ENCODE measurements around the gene HACE1.
A peak's percentile ranks its signal among the peaks of the same experiment; 100 is the strongest.

Gene HACE1

DNA sequence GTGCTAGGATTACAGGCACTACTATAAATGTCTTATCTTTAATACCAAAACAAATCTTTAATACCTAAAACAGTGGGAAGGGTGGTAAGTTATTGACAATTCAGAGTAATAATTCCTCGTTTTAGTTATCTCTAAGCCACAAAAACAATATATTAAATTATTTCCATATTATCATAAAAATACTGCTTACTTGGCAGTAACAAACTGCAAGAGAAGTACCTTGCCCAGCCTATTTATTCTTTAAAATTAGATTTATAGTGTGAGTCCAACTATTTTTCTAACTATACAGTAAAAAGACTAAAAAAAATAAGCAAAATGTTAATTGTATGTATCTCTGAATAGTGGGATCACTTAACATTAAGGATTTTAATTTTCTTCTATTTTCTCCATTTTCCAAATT, 123.2 kb downstream of the HACE1 start:
- no peak for DNase-seq

DNA sequence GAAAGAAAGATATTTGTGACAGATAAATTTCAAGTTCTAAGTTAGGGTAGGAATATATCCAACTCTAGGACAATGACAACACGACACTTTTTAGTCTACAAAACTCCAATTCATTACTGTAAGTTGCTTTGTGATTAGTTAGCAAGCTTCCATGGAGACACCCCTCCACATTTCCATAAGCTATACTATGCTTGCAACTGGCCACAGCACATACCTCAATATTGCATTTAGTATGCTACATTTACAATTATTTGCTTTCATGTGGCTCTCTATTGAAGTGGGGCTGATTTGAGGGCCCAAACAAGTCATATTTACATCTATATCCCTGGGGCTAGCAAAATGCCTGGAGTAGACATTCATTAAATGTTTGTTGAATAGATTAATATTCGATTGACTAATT, 129.3 kb downstream of the HACE1 start:
- DNase-seq, result no peak

DNA sequence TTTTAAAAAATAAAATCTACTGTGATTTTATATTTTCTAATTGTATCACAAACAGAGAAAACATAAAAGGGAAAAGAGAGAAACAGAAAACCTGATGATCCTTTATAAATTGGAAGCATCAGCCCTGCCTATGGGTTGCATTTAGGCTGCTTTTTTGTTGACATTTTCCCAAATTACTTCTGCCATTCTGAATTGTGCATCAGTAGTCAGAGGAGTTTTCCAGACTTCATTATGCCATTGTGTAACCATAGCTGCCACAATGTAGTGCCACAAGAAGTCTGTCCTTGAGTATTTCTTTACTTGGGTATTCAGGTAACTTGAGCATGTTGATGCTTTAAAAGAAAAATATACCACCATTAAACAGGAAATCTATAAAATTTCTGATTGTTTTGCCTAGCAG, 130.3 kb downstream of the HACE1 start:
- no peak for DNase-seq

DNA sequence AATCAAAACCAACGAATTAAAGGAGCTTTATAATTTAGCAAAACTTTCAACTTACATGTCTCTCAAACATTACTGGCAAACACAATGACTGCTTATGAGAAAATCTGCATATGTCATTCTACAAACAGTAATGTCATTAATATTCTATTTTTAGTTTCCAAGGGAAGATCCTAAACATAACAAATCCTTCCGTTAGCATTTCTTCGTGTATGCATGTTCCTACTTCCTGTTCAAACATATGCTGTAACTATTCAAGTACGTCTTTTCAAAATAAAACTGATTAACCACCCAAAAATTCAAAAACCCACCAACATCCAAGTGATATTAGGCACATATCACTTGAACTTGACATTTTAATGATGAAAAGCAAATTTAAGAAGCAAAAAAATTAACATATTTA, 131.3 kb downstream of the HACE1 start:
- DNase-seq, result no peak

DNA sequence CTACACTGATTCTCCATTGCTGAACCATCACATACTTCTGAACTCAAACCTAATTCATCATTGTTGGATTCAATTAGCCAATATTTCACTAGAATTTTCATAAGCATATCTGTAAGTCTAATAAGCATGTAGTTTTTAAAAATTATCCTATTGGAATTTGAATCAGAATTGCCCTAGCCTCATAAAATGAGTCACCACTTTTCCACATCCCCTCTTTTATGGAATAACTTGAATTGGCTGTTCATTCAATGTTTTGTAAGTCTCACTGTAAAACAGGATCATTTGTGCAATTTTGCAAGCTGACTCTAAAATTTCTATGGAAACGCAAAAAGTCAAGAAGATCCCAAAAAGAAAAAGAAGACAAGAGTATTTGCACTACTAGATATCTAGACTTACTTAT, 141.0 kb downstream of the HACE1 start:
- DNase-seq, result no peak

DNA sequence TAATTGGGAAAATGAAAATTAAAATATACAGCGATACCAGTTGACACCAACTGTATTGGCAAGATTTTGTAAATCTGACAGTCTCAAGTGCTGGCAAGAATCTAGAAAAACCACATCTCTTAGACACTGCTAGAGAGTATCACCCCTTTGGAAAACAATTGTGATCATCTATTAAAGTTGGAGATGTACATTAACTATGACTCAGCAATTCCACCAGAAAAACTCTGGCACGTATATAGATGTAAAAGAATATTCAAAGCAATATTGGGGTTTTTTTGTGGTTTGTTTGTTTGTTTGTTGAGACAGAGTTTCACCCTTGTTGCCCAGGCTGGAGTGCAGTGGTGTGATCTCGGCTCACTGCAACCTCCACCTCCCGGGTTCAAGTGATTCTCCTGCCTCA, 142.9 kb downstream of the HACE1 start:
- DNase-seq, result no peak

DNA sequence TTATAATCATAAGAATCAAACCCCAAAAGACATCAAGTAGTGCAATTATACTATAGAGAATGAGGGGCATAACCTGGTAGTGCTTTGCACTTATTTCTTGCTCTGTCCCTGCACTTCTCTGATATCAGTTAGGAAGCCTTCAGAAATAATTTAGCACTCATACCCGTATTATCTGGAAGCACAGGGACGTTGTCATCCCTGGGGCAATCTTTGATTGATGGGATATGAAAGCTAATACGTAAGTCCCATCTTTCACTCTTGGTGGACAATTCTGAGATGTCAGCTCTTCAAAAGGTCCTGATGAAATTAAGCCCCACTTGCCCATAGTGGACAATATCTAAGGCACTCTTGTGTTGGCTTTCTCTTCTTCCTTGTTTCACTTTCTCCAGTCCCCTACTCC, 144.9 kb downstream of the HACE1 start:
- no peak for DNase-seq

DNA sequence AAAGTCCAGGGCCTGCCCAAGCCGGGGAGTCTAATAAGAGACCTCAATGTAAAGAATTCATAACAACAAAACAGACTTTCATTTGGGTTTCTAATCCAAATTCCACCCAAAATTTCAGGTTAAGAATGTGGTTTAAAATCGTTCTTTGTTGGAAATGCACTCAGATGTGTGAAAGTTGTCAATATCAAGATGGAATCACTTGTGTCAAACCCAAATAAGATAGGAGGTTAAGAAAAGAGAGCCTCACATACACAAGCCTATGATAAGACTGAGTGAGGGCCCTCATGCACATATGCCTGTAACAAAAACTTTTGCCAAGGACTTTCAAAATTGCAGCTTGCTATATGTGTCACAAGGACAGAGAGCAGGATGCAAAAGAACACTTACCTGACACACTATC, 145.7 kb downstream of the HACE1 start:
- DNase-seq, result no peak

DNA sequence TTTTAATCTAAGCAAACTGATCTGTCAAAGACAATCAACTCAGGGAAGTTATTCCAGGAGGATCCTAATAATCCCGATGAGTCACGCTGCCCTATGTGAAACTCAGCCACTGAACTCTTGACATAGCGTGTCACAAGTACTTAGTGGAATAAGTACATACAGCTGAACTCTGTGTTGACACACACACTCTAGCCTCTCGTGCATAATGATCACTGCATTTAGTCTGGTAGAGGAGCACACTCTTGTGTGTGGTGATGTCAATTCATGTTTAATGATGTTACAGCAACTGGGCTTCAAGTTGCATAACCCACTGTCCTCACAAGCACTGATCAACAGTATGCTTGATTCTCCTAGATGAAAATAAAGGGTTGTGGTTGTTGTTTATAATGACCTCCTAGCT, 148.3 kb downstream of the HACE1 start:
- no peak for DNase-seq

DNA sequence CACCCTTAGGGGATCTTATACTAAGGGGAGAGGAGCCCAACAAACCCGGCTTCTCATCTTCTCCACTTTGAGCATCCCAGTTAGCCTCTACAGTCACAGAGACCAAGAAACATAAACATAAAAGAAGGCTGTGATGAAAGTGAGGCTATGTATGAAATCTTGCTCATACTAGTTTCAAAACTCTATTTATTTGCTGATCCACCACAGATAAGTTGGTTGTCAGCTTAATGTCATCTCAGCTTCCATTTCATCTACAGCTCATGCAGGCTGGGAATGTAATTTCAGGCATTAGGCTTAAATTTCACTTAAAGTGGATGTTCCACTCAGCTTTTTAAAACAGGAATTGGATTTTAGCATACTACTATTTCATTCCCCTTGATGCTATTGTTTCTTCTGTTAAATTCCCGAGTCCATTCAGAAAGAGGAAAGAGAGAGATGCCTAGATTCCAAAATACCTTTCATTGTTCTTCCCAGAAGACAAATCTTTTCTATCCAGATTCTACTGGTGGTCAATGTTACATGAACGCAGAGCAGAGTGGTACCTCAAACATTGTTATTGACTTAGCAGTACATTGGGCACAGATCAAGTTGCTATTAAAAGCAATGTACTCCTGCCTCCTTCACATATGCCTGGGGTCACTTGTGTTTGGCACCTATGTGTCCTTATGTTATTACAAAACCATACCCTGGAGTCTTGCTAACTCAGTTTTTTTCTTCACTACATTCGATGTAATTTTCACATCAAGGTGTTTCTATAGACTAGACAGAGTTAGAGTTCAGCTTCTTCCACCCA, 149.0 kb downstream of the HACE1 start:
- no peak for DNase-seq

DNA sequence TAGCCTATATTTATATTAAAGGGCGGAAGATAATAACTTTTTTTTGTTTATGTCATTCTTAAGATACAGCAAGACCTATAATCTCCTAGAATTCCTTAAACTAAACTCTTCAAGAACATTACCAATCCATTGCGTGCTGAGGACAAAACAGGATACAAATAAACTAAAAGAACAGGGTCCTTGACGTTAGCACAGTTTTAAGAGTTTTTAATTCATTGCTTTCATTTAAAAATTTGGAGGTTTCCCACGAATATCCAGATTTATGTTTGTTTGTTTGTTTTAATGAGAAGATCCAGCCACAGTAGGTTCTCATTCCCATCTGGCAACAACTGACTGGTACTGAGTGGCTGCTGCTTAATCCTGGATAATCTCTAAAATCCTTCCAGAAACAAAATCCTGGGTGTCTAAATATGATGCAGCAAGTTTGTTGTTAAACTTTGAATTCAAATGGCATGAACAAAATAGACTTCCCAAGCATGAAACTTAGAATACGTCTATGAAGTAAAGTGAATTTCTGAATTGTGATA, 153.7 kb downstream of the HACE1 start:
- DNase-seq, result no peak

DNA sequence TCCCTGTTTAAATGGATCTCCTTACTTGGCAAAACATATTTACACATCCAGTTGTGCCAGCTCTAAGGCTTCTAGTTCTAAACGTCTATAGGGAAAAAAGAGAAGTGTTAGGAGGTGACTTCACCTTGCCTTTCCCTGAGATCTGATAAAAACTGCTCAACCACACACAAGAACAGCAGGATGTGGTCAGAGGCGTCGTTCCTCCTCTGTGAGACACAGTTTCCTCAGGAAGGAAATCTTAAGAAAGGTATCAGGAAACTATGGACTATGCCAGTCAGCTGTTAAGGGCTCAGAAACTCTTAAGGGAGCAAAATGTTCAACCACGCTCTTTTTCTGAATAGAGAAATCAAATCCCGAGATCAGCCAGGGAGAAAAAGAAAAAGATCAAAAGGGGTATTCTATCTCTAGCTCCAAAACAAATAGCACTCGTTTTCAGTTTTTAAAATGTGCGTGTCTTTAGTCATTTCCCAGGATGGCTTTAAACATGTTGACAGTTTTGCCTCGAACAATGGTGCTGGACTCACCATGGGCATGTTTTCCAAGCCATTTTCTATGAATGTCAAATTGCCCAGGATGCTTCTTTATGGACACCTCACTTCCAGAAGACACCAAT, 154.5 kb downstream of the HACE1 start:
- DNase-seq, result peak; percentile 29

DNA sequence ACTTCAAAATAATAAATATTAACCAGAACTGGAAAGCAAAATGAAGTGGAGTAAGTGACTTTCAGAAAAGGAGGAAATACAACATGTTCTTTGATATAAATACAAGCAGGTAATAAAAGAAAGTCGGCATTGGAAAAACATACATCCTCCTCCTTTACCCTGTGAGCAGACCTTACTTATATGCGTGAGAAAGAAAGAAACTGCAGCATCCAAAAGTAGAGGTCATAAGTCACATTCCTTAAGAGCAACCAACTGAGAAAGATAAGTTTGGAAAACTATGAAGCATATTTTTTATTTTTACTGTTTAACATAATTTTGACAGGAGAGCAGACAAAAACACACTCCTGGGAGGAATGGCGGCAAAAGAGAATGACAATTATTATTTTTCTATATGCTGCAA, 155.5 kb downstream of the HACE1 start:
- no peak for DNase-seq

DNA sequence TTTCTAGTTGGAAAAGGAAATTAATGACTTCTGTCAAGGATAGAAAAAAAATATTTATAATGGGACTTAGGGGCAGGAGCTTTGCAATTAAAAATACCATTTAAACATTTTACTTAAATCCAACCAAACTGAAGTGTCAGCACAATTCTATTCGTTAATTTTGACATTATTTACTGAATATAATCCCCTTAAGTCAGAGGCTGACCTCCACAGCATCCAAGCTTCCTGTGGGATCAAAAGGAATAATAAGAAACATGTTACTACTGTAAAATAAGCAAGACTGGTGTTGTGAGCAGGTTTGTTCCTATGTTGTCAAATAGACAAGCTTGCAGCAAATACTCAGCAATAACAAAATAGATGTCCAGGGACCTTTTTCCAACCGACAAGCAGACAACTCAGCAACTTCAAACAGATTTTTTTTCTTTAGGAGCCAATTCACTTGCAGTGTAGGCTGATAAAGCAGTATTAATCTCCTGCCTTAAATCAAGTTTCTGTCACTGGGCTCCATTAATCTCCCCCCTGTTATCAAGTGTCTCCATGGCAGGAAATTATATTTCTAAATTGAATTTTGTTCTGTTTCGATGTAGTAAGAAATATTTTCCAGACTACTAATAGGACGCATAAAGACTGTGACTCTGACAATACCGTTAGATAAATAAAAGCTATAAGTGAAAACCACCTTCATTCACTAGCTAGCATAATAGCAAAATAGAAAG, 157.4 kb downstream of the HACE1 start:
- DNase-seq, result no peak

DNA sequence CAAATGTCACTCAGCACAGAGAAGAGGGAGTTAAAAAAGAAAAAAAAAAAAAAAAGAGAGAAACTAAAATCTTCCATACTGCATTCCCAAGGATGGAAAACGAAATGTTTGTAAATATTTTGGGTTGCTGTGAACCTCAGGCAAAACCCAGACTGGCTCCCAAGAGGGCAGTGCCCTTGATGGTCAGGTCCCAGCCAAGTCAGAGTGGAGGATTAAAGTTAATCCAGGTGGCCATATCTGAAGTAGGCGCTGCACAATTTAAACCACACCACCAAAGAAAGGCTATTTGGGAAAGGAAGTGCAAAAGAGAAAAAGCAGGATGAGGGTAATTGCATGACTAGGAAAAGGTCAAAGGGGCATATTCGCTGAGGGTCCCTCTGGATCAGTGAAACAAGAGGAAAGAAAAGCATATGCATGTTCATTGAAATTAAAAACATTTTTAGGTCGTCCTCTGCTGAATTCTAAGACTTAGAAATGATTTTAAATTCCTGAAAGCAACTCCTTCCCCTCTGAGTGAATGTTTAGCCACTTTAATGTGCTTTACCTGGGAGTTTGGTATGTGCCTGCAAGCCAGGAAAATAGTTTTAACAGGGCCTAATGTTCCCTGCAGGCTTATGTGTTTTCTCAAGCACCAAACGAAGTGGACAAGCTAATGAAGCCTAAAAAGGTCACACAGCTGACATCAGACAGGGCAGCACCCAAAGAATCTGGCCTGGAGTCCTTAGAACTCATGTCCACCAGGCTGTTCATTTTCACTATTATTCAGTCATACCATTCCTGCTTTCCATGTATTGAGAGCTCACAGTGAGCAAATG, 159.1 kb downstream of the HACE1 start:
- no peak for DNase-seq

DNA sequence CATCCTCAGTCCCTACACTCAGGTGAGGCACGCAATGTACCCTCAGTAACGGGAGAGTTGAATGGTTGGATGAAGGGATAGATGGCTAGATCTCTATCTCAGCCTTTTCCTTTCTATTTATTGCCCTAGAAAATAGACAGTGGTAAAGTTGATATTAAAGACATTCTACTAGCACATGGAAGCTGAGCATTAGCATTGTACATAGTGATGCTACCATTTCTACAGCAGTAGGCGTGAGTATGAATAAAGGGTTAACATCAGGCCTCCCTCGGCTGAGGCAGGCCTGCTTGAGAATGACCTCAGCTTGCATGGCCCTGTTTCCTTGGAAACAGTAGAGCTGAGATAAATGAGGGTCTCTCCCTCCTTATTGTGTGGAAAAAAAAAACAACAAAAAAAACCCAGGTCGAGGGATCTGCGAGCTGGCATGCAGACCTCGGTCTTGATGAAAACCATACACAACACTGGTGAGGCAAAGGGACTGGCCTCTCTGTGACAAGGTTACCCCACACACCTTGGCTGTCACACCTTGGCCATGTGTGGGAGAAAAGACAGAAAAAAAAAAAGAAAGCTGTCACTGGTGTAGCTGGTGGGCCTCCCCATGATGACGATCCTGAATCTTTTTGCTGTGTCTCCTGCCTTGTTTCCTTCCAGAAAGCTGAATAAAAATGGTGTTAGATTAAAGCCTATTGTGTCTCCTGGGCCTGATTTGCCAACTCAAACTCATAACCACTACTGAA, 160.0 kb downstream of the HACE1 start:
- no peak for DNase-seq

DNA sequence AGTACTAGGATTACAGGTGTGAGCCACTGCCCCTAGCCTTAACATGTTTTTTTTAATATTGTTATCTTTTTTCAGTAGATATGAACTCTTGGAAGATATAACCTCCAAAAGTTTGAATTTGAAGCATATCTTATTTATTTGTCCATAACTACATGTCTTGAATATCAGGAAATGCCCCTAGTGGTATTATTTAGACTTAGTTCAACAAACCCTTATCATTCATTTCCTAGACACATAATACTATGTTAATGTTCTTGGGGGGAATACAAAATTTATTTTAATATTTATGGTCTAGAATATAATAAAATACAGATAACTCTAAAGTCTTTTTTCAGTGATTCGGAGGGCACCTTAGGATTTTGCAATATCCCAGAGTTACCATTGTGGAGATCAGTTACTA, 160.7 kb downstream of the HACE1 start:
- no peak for DNase-seq

DNA sequence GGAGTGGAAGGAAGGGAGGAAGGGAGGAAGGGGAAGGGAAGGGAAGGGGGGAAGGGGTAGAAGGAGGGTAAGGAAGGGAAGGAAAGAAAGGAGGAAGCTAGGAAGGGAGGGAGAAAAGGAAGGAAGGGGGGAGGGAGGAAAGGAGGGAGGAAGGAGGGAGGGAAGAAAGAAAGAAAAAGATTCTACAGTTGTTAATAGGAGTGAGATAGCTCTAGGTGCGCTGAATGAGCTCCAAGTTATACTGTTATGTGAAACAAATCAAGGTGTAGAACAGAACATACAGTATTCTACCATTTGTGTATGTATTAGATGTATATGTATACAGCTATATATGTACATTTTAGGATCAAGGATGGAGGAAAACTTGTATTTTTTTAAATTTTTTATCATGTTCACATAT, 167.7 kb downstream of the HACE1 start:
- no peak for DNase-seq

DNA sequence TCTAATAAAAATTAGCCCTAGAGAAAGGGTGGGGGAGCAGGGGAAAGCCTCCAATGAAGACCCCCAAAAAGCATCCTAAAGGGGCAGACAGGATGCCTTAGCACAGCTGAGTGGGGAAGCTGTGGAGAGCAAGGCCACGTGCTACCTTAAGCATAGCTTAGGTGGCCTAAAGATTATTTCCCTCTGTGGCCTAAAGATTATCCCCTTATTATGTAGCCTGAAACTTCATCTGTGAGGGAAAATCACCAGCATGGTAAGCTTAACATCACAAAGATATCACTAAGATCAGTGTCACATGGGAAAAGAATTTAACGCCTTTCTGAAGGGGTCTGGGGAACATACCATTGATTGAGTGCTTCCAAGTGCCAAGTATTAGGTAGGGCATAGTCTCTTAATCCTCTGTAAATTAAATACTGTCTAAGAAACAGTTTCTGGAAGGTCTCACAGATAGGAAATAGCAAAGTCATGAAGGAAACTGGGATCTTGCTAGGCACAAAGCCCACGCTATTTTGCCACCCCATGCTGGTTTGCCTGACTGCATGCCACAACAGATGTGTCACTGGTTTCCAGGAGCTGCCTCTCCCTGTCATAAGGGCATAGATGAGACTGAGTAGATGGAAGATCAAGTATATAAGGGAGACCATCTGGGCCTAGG, 170.0 kb downstream of the HACE1 start:
- no peak for DNase-seq

DNA sequence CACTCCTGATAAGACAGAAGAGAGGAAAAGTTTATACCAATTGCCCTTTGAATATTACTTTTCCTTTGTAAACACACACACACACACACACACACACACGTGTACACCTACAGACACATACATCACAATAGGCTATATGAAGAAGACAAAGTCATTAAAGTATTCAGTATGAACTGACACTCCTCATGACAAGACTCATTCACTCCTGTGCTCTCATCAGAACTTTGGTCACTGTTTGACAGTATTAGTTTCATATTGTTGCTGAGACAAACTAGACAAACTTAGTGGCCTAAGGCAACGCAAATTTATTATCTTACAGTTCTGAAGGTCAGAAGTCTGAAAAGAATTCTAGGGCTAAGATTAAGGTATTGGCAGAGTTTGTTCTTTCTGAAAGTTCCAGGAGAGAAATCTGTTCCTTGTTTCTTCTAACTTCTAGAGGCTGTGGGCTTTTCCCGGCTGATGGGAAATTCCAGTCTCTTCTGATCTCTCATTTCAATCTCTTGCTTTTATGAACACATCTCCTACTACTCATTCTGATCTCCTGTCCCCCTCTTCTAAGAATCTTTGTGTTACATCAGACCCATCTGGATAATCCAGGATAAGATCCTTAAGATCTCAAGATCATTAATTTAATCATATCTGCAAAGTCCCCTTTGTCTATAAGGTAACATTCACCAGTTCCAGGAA, 171.3 kb downstream of the HACE1 start:
- DNase-seq, result no peak

DNA sequence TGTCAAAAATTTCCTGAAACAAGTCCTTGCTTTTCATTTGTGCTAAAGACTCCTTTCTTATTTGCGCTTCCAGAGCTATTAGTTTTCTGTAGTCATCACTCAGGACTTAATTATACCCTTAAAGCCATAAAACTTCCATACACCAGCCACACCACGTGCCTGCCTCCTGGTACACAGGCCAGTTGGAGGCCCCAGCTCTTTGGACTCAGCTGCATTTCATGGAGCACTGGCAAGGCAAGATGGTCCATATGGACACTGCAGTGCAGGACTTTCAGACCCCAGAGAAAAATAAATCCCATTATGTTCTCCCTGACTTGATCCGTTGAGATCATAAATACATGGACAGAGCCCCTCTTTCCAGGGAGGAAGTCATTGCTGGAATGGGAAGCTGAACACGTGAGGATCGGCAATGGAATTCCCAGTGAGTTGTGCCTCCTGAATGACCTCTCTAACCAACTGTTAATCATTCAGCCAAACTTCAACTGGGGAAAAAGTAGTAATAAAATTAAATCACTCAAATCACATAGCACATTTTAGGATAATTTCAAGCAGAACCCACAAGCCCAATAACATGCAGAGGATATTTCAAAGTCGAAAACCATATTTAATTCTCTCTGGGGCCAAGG, 173.1 kb downstream of the HACE1 start:
- no peak for DNase-seq

All from CD4-positive, alpha-beta T cell treated with Interleukin-15 for 1 hour (primary cell).